Neural cell (in vitro differentiated cells): ENCODE measurements around the gene BCOR. TPM values are rescaled to one million over a fixed set of nuclear protein-coding genes. Genes with fewer than 3 reads are reported as not detected.

Experiments used
- H2AFZ ChIP-seq: fragments of 200-600, 300-800 bp; sonication (generic), shearing (Covaris generic); 2 replicates; pipeline ENCODE4 v1.6.0; 2014; ENCODE audit warnings: low read depth, mild to moderate bottlenecking, antibody characterized with exemption, low read length, moderate library complexity
- H3F3A ChIP-seq: fragments of 200-600 bp; shearing (Covaris generic); 2 replicates; pipeline ENCODE4 v1.6.1; 2016; ENCODE audit warnings: mild to moderate bottlenecking, moderate library complexity, mixed read lengths, antibody characterized with exemption, low read length; ENCODE audit not compliant: insufficient read depth, poor library complexity, severe bottlenecking
- H3K27ac ChIP-seq: fragments of 200-600, 300-800 bp; sonication (generic), shearing (Covaris generic); 2 replicates; pipeline ENCODE4 v1.5.1; 2014; ENCODE audit warnings: mild to moderate bottlenecking, low read length, moderate library complexity
- H3K27me3 ChIP-seq: fragments of 300-800, 200-600 bp; sonication (generic), shearing (Covaris generic); 2 replicates; pipeline ENCODE4 v1.6.0; 2014; ENCODE audit warnings: mild to moderate bottlenecking, low read depth, low read length, moderate library complexity; ENCODE audit not compliant: insufficient read depth
- H3K36me3 ChIP-seq: fragments of 300-800, 200-600 bp; sonication (generic), shearing (Covaris generic); 2 replicates; pipeline ENCODE4 v1.5.1; 2014; ENCODE audit warnings: mild to moderate bottlenecking, antibody characterized with exemption, low read length, moderate library complexity; ENCODE audit not compliant: insufficient read depth
- H3K4me2 ChIP-seq: fragments of 300-800, 200-600 bp; sonication (generic), shearing (Covaris generic); 2 replicates; pipeline ENCODE4 v1.6.0; 2014; ENCODE audit warnings: mild to moderate bottlenecking, low read length
- H3K4me3 ChIP-seq: fragments of 300-800, 200-600 bp; sonication (generic), shearing (Covaris generic); 2 replicates; pipeline ENCODE4 v1.5.1; 2014; ENCODE audit warnings: mild to moderate bottlenecking, low read length, moderate library complexity
- H3K79me2 ChIP-seq: fragments of 200-600 bp; shearing (Covaris generic); replicated peaks from 2 replicates; pipeline ENCODE4 v1.6.0; 2014; ENCODE audit warnings: mild to moderate bottlenecking, low read length, moderate library complexity; ENCODE audit not compliant: insufficient read depth
- H3K9ac ChIP-seq: fragments of 300-800, 200-600 bp; sonication (generic), shearing (Covaris generic); 2 replicates; pipeline ENCODE4 v1.6.1; 2016; ENCODE audit warnings: mild to moderate bottlenecking, low read length, mixed read lengths
- H3K9me2 ChIP-seq: fragments of 200-600 bp; shearing (Covaris generic); 2 replicates; pipeline ENCODE4 v1.6.1; 2016; ENCODE audit warnings: mild to moderate bottlenecking, low read length, mixed read lengths; ENCODE audit not compliant: insufficient read depth
- H3K9me3 ChIP-seq: fragments of 200-600, 300-800 bp; sonication (generic), shearing (Covaris generic); 2 replicates; pipeline ENCODE4 v1.6.1; 2016; ENCODE audit warnings: mild to moderate bottlenecking, mixed run types, low read length, moderate library complexity, mixed read lengths
- H4K20me1 ChIP-seq: fragments of 200-600 bp; shearing (Covaris generic); 2 replicates; pipeline ENCODE4 v1.6.1; 2016; ENCODE audit warnings: mild to moderate bottlenecking, mixed run types; ENCODE audit not compliant: insufficient read depth
- CTCF ChIP-seq: fragments of 450-650 bp; IDR thresholded peaks from 2 replicates; pipeline ENCODE4 v1.5.1; 2014; ENCODE audit warnings: antibody characterized with exemption, mild to moderate bottlenecking, moderate library complexity; ENCODE audit not compliant: poor library complexity, severe bottlenecking
- EP300 ChIP-seq: fragments of 450-650 bp; conservative IDR thresholded peaks from 2 replicates; pipeline ENCODE4 v1.6.1; 2014; ENCODE audit warnings: antibody characterized with exemption, mild to moderate bottlenecking, moderate library complexity; ENCODE audit not compliant: poor library complexity, severe bottlenecking
- EZH2 ChIP-seq: fragments of 200-600, 300-800 bp; shearing (Covaris generic), sonication (generic); IDR thresholded peaks from 2 replicates; pipeline ENCODE4 v1.6.1; 2014; ENCODE audit warnings: antibody characterized with exemption, low read length, borderline replicate concordance, mild to moderate bottlenecking; ENCODE audit not compliant: insufficient read depth, poor library complexity, severe bottlenecking
- MXI1 ChIP-seq: fragments of 450-650 bp; conservative IDR thresholded peaks from 2 replicates; pipeline ENCODE4 v1.6.1; 2014; ENCODE audit warnings: antibody characterized with exemption, mild to moderate bottlenecking; ENCODE audit not compliant: poor library complexity, severe bottlenecking
- POLR2AphosphoS5 ChIP-seq: IDR thresholded peaks from 2 replicates; pipeline ENCODE4 v1.6.1; 2012
- RAD21 ChIP-seq: fragments of 450-650 bp; conservative IDR thresholded peaks from 2 replicates; pipeline ENCODE4 v1.6.1; 2014; ENCODE audit warnings: antibody characterized with exemption, mild to moderate bottlenecking, moderate library complexity
- SMC3 ChIP-seq: fragments of 450-650 bp; conservative IDR thresholded peaks from 2 replicates; pipeline ENCODE4 v1.6.1; 2014; ENCODE audit warnings: antibody characterized with exemption, mild to moderate bottlenecking, moderate library complexity; ENCODE audit not compliant: poor library complexity
- TAF1 ChIP-seq: IDR thresholded peaks from 2 replicates; pipeline ENCODE4 v1.6.1; 2012; ENCODE audit warnings: low read depth
- polyA plus RNA-seq: library from polyadenylated mRNA; depleted of rRNA; stranded (reverse); fragments of >200 nt; gene quantifications from 2 replicates; pipeline ENCODE4 v1.2.3, GENCODE V29; 2014
- TF ChIP-seq, protein P1 (sequence below): IDR thresholded peaks from 2 replicates; pipeline ENCODE4 v1.6.1; 2012; ENCODE audit warnings: borderline replicate concordance

Gene BCOR
- polyA plus RNA-seq, 1 donor from 2014 or later: 18.0 TPM

- no peak for TF ChIP-seq SMC3
- TF ChIP-seq RAD21: no peak
- TF ChIP-seq CTCF: no peak
- TF ChIP-seq EP300: no peak
- no peak for TF ChIP-seq TAF1
- TF ChIP-seq, protein P1, sequence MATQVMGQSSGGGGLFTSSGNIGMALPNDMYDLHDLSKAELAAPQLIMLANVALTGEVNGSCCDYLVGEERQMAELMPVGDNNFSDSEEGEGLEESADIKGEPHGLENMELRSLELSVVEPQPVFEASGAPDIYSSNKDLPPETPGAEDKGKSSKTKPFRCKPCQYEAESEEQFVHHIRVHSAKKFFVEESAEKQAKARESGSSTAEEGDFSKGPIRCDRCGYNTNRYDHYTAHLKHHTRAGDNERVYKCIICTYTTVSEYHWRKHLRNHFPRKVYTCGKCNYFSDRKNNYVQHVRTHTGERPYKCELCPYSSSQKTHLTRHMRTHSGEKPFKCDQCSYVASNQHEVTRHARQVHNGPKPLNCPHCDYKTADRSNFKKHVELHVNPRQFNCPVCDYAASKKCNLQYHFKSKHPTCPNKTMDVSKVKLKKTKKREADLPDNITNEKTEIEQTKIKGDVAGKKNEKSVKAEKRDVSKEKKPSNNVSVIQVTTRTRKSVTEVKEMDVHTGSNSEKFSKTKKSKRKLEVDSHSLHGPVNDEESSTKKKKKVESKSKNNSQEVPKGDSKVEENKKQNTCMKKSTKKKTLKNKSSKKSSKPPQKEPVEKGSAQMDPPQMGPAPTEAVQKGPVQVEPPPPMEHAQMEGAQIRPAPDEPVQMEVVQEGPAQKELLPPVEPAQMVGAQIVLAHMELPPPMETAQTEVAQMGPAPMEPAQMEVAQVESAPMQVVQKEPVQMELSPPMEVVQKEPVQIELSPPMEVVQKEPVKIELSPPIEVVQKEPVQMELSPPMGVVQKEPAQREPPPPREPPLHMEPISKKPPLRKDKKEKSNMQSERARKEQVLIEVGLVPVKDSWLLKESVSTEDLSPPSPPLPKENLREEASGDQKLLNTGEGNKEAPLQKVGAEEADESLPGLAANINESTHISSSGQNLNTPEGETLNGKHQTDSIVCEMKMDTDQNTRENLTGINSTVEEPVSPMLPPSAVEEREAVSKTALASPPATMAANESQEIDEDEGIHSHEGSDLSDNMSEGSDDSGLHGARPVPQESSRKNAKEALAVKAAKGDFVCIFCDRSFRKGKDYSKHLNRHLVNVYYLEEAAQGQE: no peak
- Histone ChIP-seq H3K9ac (no peak overlapping the region), H3K36me3 (no peaks in the 10 kb centered on the region), H3F3A (no peaks in the 10 kb centered on the region), H2AFZ (no peak overlapping the region), H3K79me2 (peaks cover 12% of the 10 kb centered on the region), H3K4me2 (no peak overlapping the region), H3K9me2 (no peaks in the 10 kb centered on the region), H4K20me1 (no peaks in the 10 kb centered on the region), H3K9me3 (no peaks in the 10 kb centered on the region), H3K27ac (peak overlapping the region; percentile 39), H3K4me3 (peak overlapping the region; percentile 38), H3K27me3 (no peaks in the 10 kb centered on the region)
Measured at GRCh38 chrX:40077906-40078305, 19.9 kb downstream of the BCOR start.

GRCh38 chrX:40076750-40077575, 20.8 kb downstream of the BCOR start:
- TF ChIP-seq CTCF (no peak), RAD21 (no peak), MXI1 (no peak), SMC3 (no peak), EZH2 (no peak), TAF1 (no peak), EP300 (no peak), POLR2AphosphoS5 (no peak)
- TF ChIP-seq, protein P1: no peak

More at GRCh38 chrX:40076750-40077575, 20.8 kb downstream of the BCOR start:
- Histone ChIP-seq H3K79me2 (peaks cover 5% of the 10 kb centered on the region), H2AFZ (no peak overlapping the region), H3K27me3 (no peaks in the 10 kb centered on the region), H3K9me2 (no peaks in the 10 kb centered on the region), H4K20me1 (no peaks in the 10 kb centered on the region), H3K27ac (no peak overlapping the region), H3K4me2 (no peak overlapping the region), H3K9me3 (no peaks in the 10 kb centered on the region), H3K4me3 (no peak overlapping the region), H3F3A (no peaks in the 10 kb centered on the region), H3K36me3 (no peaks in the 10 kb centered on the region), H3K9ac (no peak overlapping the region)
